DND-41 (cell line): ENCODE results near the gene QSOX2.

Experiments
- EZH2 ChIP-seq: IDR thresholded peaks from 3 replicates; pipeline ENCODE4 v1.6.1; 2012; ENCODE audit warnings: borderline replicate concordance, low read depth, mild to moderate bottlenecking, moderate library complexity, low read length, inconsistent platforms; ENCODE audit not compliant: severe bottlenecking
- TF ChIP-seq, protein P1 (sequence below): IDR thresholded peaks from 2 replicates; pipeline ENCODE4 v1.5.1; 2012; ENCODE audit warnings: borderline replicate concordance, low read length, moderate library complexity, mild to moderate bottlenecking; ENCODE audit not compliant: poor library complexity, severe bottlenecking; ENCODE audit errors: extremely low read depth

DNA sequence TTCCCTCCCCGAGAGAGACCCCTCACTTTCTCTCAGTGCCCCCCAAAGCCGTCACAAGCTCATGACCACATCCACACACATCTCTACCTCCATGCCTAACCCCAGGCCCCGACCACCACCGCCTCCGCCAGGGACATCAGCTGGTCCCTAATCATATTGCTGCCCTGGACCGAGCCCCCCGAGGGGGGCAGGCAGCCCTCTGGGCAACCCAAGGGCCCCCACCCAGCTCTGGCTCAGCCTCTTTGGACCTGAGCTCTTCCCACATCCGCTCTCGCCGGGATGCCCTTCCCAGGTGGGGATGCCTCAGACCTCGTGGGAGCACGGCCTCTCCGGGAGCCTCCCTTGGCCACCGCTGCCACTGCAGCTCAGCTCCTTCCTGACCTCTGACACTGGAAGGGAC, 59.2 kb downstream of the QSOX2 start:
- TF ChIP-seq, protein P1, sequence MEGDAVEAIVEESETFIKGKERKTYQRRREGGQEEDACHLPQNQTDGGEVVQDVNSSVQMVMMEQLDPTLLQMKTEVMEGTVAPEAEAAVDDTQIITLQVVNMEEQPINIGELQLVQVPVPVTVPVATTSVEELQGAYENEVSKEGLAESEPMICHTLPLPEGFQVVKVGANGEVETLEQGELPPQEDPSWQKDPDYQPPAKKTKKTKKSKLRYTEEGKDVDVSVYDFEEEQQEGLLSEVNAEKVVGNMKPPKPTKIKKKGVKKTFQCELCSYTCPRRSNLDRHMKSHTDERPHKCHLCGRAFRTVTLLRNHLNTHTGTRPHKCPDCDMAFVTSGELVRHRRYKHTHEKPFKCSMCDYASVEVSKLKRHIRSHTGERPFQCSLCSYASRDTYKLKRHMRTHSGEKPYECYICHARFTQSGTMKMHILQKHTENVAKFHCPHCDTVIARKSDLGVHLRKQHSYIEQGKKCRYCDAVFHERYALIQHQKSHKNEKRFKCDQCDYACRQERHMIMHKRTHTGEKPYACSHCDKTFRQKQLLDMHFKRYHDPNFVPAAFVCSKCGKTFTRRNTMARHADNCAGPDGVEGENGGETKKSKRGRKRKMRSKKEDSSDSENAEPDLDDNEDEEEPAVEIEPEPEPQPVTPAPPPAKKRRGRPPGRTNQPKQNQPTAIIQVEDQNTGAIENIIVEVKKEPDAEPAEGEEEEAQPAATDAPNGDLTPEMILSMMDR = no peak
- no peak for TF ChIP-seq EZH2
